Measurements from ENCODE around the gene CAPN13.
"Not testable (repeated sequence)": the region's sequence is repeated elsewhere in the genome, so short reads cannot be mapped to it uniquely, and the experiment has no call there.

Gene CAPN13

DNA sequence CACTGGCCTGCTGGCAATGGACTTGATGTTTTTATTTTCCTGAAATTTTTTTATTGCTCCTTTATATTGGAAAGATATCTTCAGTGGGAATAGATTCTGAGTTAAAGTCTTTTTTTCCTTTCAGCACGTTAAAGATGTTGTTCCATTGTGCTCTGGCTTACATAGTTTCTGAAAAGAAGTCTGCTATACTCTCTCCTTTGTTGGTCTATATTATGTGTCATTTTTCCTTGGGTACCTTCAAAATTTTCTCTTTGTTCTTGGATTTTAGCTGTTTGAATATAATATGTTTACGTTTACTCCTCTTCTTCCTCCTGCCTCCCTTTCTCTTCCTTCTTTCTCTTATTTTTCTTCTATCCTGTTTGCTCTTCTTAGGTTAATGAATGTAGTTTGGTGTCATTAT lies 105.5 kb downstream of the CAPN13 start:
- DNase-seq: no peak

DNA sequence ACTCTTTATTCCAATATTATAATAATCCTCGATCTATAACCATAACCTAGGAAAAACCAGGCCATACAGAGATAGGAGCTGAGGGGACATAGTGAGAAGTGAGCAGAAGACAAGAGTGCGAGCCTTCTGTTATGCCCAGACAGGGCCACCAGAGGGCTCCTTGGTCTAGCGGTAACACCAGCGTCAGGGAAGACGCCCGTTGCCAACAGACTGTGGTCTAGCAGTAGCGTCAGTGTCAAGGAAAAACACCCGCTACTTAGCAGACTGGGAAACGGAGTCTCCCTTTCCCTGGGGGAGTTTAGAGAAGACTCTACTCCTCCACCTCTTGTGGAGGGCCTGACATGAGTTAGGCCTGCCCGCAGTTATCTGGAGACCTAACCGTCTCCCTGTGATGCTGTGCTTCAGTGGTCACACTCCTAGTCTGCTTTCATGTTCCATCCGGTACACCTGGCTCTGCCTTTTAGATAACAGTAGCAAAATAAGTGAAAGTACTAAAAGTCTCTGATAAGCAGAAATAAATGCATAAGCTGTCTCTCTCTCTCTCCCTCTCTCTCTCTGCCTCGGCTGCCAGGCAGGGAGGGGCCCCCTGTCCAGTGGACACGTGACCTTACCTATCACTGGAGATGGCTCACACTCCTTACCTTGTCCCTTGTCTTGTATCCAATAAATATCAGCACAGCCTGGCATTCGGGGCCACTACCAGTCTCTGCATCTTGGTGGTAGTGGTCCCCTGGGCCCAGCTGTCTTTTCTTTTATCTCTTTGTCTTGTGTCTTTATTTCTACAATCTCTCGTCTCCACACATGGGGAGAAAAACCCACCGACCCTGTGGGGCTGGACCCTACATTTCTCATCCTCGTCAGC lies 109.8 kb downstream of the CAPN13 start:
- not testable (repeated sequence) for DNase-seq

DNA sequence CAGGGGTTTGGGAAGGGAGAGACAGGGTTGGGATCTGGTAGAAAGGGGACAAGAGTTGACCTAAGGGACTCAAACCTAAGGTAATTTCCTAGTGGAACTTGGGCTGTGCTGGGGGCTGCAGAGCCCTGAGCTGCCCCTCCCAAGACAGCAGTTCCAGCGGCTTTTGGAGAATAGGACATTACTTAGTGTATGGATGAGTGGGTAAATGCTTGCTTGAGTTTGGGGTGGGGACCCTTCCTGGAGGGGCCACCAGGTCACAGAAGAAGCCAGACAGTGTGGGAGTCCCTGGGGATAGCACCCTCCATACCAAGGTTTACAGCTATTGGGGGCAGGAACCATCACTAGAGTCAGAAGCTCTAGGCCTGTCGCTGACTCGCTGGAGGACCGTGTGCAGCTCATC lies 111.5 kb downstream of the CAPN13 start:
- DNase-seq: no peak

GRCh38 chr2:30694286-30695055 lies 112.8 kb downstream of the CAPN13 start:
- no peak for DNase-seq

DNA sequence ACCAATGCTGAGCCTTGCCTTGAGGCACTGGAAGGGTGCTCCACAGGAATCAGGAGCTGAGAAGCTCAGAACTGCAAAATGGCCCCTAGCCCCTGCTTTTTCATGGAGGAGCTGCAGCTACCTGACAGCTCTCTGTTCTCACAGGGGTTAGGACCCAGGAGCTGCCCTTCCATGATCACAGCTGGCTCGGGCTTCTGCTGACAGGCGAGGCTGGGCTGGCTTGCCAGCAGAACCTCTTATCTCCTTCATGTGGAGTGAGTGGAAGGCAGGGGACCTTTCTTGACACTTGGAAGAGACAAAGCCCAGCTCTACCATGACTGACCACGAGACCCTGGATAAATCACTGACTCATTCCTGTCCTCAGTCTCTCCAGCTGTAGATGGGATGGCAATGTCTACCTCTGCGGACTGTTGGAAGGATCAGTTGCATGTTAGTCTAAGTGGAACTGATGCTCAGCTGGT lies 113.4 kb downstream of the CAPN13 start:
- DNase-seq: no peak

- no peak for DNase-seq
Measured at GRCh38 chr2:30692829-30693275, 114.4 kb downstream of the CAPN13 start.

DNA sequence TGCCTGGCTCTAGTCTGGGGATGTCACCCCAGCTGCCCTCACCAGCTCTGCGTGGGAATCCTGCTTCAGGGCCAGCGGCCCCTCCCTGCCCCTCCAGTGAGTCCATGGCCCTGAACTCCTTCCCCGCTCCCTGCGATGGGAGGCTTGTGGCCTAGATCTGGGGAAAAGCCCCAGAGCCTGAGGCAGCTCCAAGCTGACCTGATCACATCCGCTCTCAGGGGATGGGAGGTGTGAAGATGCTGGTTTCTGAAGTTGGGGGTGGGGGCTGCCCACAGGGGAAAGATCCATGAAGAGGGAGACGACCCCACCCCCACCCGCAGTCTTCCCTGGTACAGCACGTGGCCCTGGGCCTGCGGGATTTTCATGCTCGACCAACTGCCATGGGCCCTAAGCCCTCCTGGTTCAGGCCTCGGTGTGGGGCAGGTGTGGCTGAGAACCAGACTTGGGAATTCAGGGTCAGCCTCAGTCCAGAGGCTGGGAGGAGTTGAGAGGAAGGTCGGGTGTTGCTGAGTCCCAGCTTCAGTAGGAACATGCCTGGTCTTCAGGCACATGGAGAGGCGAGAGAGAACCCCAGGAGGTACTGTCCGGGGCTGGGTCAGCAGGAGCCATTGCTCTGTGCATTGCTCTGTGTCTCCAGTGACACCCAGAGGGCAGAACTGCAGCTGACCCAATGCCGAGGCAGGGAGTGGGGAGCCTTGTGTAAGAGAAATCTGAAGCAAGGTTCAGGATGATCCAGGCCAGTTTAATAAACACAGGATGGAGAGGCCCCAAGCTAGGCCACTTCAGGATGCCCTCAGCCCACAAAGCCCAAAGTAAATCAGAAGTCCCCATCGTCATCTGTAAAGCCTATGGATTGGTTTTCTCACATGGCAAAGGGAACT lies 115.1 kb downstream of the CAPN13 start:
- no peak for DNase-seq

- DNase-seq: no peak
Measured at GRCh38 chr2:30691091-30691947, 115.9 kb downstream of the CAPN13 start.

GRCh38 chr2:30690126-30690561 lies 117.1 kb downstream of the CAPN13 start:
- DNase-seq: no peak

DNA sequence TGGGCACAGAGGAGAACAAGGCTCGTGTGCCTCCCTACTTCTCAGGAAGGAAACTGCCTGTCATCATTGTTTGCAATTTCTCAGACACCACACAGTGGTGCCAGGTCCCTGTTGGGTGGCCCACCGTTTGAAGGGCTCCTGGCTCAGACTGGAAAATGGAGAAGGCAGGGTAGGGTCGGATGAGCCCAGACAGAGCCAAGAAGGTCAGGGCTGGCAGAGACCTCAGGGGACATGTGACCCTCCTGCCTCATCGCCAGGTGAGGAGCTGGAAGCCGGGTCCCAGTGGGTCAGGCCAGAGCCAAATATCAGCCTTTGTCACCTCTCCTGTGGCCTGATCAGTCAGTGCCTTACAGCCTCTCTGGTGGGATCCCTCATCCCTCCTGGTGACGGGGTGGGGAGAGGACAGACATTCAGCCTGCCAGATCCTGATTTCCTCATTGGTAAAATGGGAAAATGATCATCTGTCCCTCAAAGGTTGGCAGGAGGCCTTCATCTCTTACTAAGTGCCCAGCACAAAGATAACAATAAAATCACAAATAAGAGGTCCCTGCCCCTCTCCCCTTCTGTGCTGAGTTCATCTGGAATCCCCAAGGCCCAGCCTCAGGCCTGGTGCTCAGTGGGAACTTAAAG lies 117.6 kb downstream of the CAPN13 start:
- DNase-seq: no peak

DNA sequence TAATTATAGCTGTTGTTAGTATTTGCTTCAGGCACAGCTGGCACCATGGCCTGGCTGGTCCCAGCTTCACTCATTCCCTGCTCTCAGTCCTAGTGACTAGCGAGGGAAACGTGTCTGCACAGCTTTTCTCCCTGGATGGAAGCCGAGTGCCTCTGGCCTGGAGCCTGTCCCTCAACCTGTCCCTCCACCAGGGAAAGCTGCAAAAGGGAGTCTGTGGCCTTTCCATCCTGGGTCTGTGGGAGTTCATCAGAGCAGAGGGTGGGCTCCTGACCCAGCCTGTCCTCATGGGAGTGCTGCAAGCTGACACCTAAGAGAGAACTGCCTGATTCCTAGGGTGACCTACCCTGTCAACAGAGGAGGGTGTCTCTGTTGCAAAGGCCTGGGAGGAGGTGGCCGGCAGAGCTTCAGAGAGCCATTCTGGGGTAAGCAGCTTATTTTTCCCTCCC lies 118.3 kb downstream of the CAPN13 start:
- no peak for DNase-seq

GRCh38 chr2:30686669-30687068 lies 120.6 kb downstream of the CAPN13 start:
- no peak for DNase-seq

DNA sequence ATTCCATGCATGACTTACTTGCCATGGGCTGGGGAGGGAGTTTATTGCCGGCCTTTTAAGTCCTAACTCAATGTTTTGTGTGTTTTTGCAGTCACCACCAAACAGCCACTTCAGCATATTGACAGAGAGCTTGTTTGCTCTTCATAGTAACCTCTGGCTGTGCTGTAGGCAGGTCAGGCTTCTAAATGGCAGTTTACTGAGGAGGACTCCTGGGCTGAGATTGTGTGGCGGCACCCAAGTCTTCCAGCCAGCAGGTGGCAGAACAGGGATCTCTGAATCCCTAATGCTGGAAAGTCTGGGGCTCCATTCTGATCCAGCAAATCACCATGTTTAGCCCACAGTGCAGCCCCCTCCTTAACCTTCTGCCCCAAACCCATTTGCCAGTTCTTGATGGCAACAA lies 121.2 kb downstream of the CAPN13 start:
- DNase-seq: no peak

GRCh38 chr2:30684996-30685395 lies 122.2 kb downstream of the CAPN13 start:
- DNase-seq: no peak

DNA sequence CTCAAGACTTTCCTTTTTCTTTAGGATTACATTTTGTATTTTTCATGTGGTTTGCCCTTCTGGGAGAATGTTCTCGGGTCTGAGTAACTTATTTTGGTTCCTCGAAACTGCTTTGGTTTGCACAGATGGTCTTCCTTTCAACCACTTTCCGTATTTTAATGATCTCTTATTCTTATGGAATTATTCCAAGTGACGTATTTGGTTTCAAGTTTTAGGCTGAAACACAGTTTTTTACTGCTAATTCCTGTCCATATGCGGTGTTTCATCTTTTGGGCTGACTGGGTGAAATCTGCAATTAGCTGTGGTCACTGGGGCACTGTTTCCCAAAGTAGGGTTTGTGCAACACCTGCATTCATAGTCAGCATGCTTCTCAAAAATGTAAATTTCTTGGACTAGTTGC lies 122.7 kb downstream of the CAPN13 start:
- DNase-seq: no peak

DNA sequence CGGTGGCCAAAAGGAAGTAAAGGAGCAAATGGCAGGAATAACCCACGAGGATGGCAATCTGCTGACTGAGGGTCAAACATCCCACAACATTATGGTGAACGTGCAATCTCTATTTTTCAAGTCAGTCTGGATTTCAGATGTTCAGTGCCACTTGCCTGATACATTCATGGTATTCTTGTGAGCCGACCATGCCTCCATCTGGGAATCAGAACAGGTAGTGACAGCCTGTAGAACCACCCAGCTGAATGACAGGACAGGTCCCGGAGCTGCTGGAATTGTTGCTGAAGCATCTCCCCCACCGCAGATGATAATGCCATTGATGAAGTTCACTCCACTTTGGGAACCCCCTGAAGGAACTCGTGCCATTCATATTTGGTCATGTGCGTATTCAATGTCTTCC lies 123.2 kb downstream of the CAPN13 start:
- DNase-seq: no peak

DNA sequence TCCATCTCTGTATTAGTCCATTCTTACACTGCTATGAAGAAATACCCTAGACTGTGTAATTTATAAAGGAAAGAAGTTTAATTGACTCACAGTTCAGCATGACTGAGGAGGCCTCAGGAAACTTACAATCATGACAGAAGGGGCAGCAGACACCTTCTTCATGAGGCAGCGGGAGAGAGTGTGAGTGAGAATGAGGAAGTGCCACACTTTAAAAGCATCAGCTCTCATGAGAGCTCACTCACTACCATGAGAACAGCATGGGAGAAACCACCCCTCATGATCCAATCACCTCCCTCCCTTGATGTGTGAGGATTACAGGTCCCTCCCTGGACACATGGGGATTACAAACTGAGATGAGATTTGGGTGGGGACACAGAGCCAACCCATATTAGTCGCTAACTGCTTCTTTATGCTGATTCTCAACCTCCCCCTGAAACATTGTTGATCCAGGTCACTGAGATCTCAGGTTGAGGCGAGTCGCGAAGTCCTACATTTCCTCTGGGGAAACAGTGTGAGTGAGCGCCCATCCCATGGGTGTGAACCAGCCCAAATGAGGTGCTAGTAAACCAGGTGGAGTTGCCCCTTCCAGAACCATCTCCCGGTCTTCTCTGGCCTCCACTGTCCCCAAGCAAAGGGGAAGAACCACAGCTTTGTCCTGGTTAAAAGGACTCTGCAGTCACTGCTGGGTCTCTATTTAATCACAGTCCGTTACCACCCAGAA lies 123.8 kb downstream of the CAPN13 start:
- DNase-seq: no peak

- no peak for DNase-seq
Measured at GRCh38 chr2:30681022-30681421, 126.2 kb downstream of the CAPN13 start.

DNA sequence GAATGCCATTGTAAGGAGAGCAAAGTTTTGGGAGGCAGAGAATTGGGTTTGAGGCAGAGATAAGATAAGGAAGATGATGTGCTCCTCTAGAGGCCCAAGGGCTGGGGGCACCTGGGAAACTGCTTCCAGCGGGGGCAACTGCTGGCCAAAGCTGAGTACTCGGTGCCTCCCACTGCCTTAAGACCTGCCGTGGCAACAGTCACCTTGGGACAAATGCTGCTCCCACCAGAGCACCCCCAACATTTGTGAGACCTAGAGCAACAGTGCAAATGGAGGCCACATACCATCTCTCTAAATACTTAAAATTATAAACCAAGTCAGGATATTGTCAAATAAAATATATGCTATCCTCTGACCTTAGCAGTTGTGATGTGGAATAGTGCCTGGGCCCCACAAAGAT lies 127.1 kb downstream of the CAPN13 start:
- no peak for DNase-seq

- DNase-seq: no peak
Measured at GRCh38 chr2:30679426-30680088, 127.7 kb downstream of the CAPN13 start.

Data from CD4-positive, alpha-beta T cell treated with Interleukin-6 for 4 hours (primary cell).